K562 (cell line): Measurements from ENCODE around the gene LINGO3. TPM values are rescaled to one million over a fixed set of nuclear protein-coding genes. Genes with fewer than 3 reads are reported as not detected.
A peak's percentile ranks its signal among the peaks of the same experiment; 100 is the strongest.

Experiments used
- CEBPG ChIP-seq, 3 experiments: fragments of 200-800 bp in 1 of 3; sonication (Bioruptor generic) in 1 of 3; sonication (generic) in 1 of 3; formaldehyde crosslinking in 1 of 3; IDR thresholded peaks in 2 of 3; conservative IDR thresholded peaks in 1 of 3; 2 replicates each; pipeline versions ENCODE4 v1.6.1 to v1.8.0; 2016 to 2022; ENCODE audit warnings: missing compliant biosample characterization in 2 of 3, missing genetic modification characterization in 2 of 3, mild to moderate bottlenecking in 1 of 3, missing genetic modification reagents in 1 of 3
- FOXP4 ChIP-seq: sonication (generic); formaldehyde crosslinking; IDR thresholded peaks from 2 replicates; pipeline ENCODE4 v1.8.0; 2022; ENCODE audit warnings: mild to moderate bottlenecking, missing genetic modification reagents, borderline replicate concordance
- HMG20A ChIP-seq: fragments of 450-650 bp; formaldehyde crosslinking; conservative IDR thresholded peaks from 2 replicates; pipeline ENCODE4 v1.4.0; 2020; ENCODE audit warnings: mild to moderate bottlenecking, mixed read lengths
- IFI16 ChIP-seq: fragments of 250-450 bp; sonication (Bioruptor Pico); IDR thresholded peaks from 2 replicates; pipeline ENCODE4 v2.1.2; 2022; ENCODE audit warnings: mild to moderate bottlenecking, inconsistent platforms
- MECOM ChIP-seq: fragments of 250-450 bp; sonication (Bioruptor Pico); IDR thresholded peaks from 2 replicates; pipeline ENCODE4 v1.8.0; 2022; ENCODE audit warnings: inconsistent platforms
- NBN ChIP-seq: fragments of 450-650 bp; IDR thresholded peaks from 2 replicates; pipeline ENCODE4 v1.6.1; 2016; ENCODE audit warnings: low read depth, mild to moderate bottlenecking
- NONO ChIP-seq, 2 experiments: fragments of 200-400 bp in 1 of 2; fragments of 450-650 bp in 1 of 2; formaldehyde crosslinking in 1 of 2; IDR thresholded peaks; 2 replicates each; pipeline ENCODE4 v1.6.1; 2017; ENCODE audit warnings: low read depth in 2 of 2, mild to moderate bottlenecking in 2 of 2, moderate library complexity in 2 of 2, low read length in 1 of 2
- NR2F6 ChIP-seq: fragments of 450-650 bp; formaldehyde crosslinking; IDR thresholded peaks from 2 replicates; pipeline ENCODE4 v1.4.0; 2020; ENCODE audit warnings: mild to moderate bottlenecking
- PML ChIP-seq: IDR thresholded peaks from 2 replicates; pipeline ENCODE4 v1.6.1; 2012; ENCODE audit warnings: low read length, inconsistent platforms
- POLR2A ChIP-seq: fragments of 450-650 bp; conservative IDR thresholded peaks from 2 replicates; pipeline ENCODE4 v1.6.1; 2016
- PTTG1 ChIP-seq: fragments of 450-650 bp; IDR thresholded peaks from 2 replicates; pipeline ENCODE4 v1.6.1; 2016; ENCODE audit warnings: low read depth, mild to moderate bottlenecking, missing genetic modification characterization, missing compliant biosample characterization
- TBP ChIP-seq: optimal IDR thresholded peaks from 2 replicates; pipeline ENCODE3; 2011; ENCODE audit warnings: low read depth, low read length, improper control_type of control experiment
- TCF15 ChIP-seq: fragments of 250-450 bp; sonication (Bioruptor Pico); IDR thresholded peaks from 2 replicates; pipeline ENCODE4 v1.8.0; 2022; ENCODE audit warnings: moderate library complexity, mild to moderate bottlenecking, inconsistent platforms
- TCF7 ChIP-seq: sonication (generic); IDR thresholded peaks from 2 replicates; pipeline ENCODE4 v1.6.1; 2016; ENCODE audit warnings: antibody characterized with exemption, borderline replicate concordance
- ZNF3 ChIP-seq: fragments of 250-450 bp; sonication (Bioruptor Pico); IDR thresholded peaks from 2 replicates; pipeline ENCODE4 v1.5.0; 2021; ENCODE audit warnings: mild to moderate bottlenecking, moderate library complexity
- ZNF592 ChIP-seq: fragments of 450-650 bp; IDR thresholded peaks from 2 replicates; pipeline ENCODE4 v1.6.1; 2017; ENCODE audit warnings: antibody characterized with exemption, mild to moderate bottlenecking
- polyA plus RNA-seq, 8 experiments: library from polyadenylated mRNA; depleted of rRNA in 4 of 8; stranded (reverse) in 5 of 8; unstranded in 3 of 8; fragments of >200 nt; fragmentation: Nextera tagmentation in 2 of 8; fragmentation: Illumina TruSeq in 1 of 8; extraction: Ambion mirVana in 2 of 8; extraction: Trizol in 1 of 8; gene quantifications; 2 replicates each; pipeline versions ENCODE4 v1.2.1 to v1.2.3, GENCODE V29; 2011 to 2014; ENCODE audit warnings: inconsistent platforms in 1 of 8, missing spikeins in 1 of 8
- total RNA-seq, 7 experiments: library from RNA; depleted of rRNA in 6 of 7; stranded (reverse); fragments of >200 nt in 6 of 7; fragmentation: Illumina TruSeq in 2 of 7; extraction: Trizol in 2 of 7; gene quantifications; 2 replicates each; pipeline versions ENCODE4 v1.2.1 to v1.2.3, GENCODE V29; 2011 to 2021; ENCODE audit warnings: low replicate concordance in 1 of 7
- TF ChIP-seq, protein P1 (sequence below): fragments of 450-650 bp; IDR thresholded peaks from 2 replicates; pipeline ENCODE4 v1.6.1; 2018; ENCODE audit not compliant: partially characterized antibody

LINGO3 gene
- total and polyA plus RNA-seq, 9 of the 15 experiments (the other 6 are each of a cell fraction or from before 2014, with no cell fraction given): 0.03 to 0.05 (median 0.03) TPM; not detected in 6

DNA sequence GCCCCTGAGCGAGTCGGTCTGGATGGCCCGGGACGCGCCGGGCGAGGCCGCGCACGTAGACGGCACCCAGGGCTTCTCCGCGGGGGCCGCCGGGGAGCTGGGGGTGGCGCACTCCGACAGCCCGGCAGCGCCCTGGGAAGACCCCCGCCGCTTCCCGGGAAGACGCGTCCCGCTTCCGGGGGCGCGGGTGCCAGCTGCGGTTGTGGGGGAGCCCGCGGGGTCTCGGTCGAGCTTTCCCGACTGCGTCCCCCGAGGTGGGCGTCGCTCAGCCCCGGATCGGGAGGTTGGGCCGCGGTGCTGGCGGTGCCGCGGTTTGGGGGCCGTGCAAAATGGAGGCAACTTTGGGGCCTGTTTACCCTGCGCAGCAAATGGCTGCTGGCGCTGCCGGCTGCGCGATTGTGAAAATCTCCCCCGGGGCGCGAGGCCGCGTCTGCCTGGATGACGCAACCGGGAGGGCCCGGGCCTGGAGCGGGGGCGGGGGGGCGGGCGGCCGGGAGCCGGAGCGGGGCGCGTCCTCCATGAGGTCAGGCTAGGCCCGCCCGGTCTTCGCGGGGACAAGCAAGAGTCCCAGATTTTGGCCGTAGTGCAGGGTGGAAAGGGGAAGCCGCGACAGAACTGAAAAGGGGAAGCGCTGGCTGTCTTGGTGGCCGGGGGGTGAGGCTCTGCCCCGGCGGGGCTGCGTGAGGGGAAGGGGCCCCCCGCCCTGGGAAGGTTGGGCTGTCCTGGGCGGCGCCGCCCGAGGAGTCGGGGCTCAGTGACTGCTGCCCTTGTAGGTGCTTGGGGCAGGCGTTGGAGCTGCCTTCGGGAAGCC, 37.3 kb downstream of the LINGO3 start (continued):
- 0 out of 2 replicates have a peak, but pooled peaks have one; percentile 74 for TF ChIP-seq NR2F6 (CRISPR knock-in tag)
- TF ChIP-seq HMG20A (CRISPR knock-in tag): no peak
- TF ChIP-seq PML: 0 out of 2 replicates have a peak, but pooled peaks have one; percentile 33
- peak; percentile 41; the same call in 1 of the 2 replicates for TF ChIP-seq POLR2A
- TF ChIP-seq ZNF592: no peak
- peak; percentile 89 for TF ChIP-seq CEBPG (CRISPR knock-in tag; IDR thresholded peaks at IDR 0.05)
- TF ChIP-seq CEBPG (tag; conservative IDR thresholded peaks at IDR 0.05 in 1 of 2, IDR thresholded peaks at IDR 0.05 in 1 of 2): peak; percentile 97 to 98
- TF ChIP-seq PTTG1: no peak
- no peak for TF ChIP-seq FOXP4 (CRISPR knock-in tag)
- no peak for TF ChIP-seq ZNF3 (CRISPR knock-in tag)
- TF ChIP-seq TBP: peak; percentile 8
- TF ChIP-seq MECOM (CRISPR knock-in tag): no peak
- TF ChIP-seq NBN: no peak
- TF ChIP-seq TCF15 (CRISPR knock-in tag): peak; percentile 53; the same call in 1 of the 2 replicates
- peak; percentile 45 to 77; a peak in 3 of 4 replicates for TF ChIP-seq NONO (IDR thresholded peaks at IDR 0.05; ENCODE audit: low read depth in 2 of 2, low read length in 1 of 2)
- no peak for TF ChIP-seq IFI16 (CRISPR knock-in tag)
- TF ChIP-seq TCF7: no peak
- TF ChIP-seq, protein P1, sequence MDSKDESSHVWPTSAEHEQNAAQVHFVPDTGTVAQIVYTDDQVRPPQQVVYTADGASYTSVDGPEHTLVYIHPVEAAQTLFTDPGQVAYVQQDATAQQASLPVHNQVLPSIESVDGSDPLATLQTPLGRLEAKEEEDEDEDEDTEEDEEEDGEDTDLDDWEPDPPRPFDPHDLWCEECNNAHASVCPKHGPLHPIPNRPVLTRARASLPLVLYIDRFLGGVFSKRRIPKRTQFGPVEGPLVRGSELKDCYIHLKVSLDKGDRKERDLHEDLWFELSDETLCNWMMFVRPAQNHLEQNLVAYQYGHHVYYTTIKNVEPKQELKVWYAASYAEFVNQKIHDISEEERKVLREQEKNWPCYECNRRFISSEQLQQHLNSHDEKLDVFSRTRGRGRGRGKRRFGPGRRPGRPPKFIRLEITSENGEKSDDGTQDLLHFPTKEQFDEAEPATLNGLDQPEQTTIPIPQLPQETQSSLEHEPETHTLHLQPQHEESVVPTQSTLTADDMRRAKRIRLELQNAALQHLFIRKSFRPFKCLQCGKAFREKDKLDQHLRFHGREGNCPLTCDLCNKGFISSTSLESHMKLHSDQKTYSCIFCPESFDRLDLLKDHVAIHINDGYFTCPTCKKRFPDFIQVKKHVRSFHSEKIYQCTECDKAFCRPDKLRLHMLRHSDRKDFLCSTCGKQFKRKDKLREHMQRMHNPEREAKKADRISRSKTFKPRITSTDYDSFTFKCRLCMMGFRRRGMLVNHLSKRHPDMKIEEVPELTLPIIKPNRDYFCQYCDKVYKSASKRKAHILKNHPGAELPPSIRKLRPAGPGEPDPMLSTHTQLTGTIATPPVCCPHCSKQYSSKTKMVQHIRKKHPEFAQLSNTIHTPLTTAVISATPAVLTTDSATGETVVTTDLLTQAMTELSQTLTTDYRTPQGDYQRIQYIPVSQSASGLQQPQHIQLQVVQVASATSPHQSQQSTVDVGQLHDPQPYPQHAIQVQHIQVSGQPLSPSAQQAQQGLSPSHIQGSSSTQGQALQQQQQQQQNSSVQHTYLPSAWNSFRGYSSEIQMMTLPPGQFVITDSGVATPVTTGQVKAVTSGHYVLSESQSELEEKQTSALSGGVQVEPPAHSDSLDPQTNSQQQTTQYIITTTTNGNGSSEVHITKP: peak; percentile 38
